GM12878 (cell line): ENCODE measurements around the gene ARMC9. TPM values are rescaled to one million over a fixed set of nuclear protein-coding genes. Genes with fewer than 3 reads are reported as not detected.

Experiments
- ATAC-seq: fragments of 200-7000 bp; cut with Tn5 transposase; 3 replicates; pipeline ENCODE4 v1.9.1; 2020; ENCODE audit warnings: mild to moderate bottlenecking, moderate library complexity
- BruUV-seq: library from RNA; stranded (reverse); fragments of 400-500 nt; replicated peaks from 2 replicates; lab custom pipeline; 2021; lab: Mats Ljungman, UMichigan
- CTCF ChIA-PET: fragments of 300-600 bp; sonication (Branson Sonifier 250); formaldehyde crosslinking; extraction: SDS; loops from one replicate; lab custom pipeline; 2021; ENCODE audit warnings: inconsistent platforms; lab: Yijun Ruan, JAX
- POLR2A ChIA-PET: fragments of 350-600 bp; formaldehyde crosslinking; extraction: SDS; loops from one replicate; lab custom pipeline; 2021; ENCODE audit warnings: inconsistent platforms; lab: Charles Lee
- RAD21 ChIA-PET: fragments of 300-600 bp; sonication (Branson Sonifier 250); formaldehyde crosslinking; loops from one replicate; lab custom pipeline; 2023; ENCODE audit warnings: antibody characterized with exemption; ENCODE audit not compliant: unreplicated experiment; lab: Charles Lee
- SMC1A ChIA-PET: fragments of 300-600 bp; sonication (Branson Sonifier 250); formaldehyde crosslinking; loops from one replicate; lab custom pipeline; 2023; ENCODE audit not compliant: unreplicated experiment, uncharacterized antibody; lab: Charles Lee
- DNase-seq: peaks from one replicate; pipeline ENCODE4 v3.0.0-alpha.2; 2011; ENCODE audit warnings: low read depth, low spot score
- FAIRE-seq: peaks from 3 replicates; lab custom pipeline; 2011; peaks lifted over from hg19 to GRCh38; lab: Jason Lieb, UNC
- H2AFZ ChIP-seq: 2 replicates; pipeline ENCODE4 v1.6.0; 2011; ENCODE audit warnings: low read depth, low read length, control low read depth; ENCODE audit not compliant: control insufficient read depth
- H3K27ac ChIP-seq: 2 replicates; pipeline ENCODE4 v1.5.1; 2011; ENCODE audit warnings: control low read depth; ENCODE audit not compliant: control insufficient read depth, insufficient read depth
- H3K27me3 ChIP-seq, 2 experiments: replicated peaks in 1 of 2; 2 replicates each; pipeline versions ENCODE4 v1.6.0 to v1.6.1; 2011; ENCODE audit warnings: low read length in 1 of 2; ENCODE audit not compliant: control insufficient read depth in 2 of 2, insufficient read depth in 2 of 2
- H3K36me3 ChIP-seq, 2 experiments: 2 replicates each; pipeline ENCODE4 v1.5.1; 2011; ENCODE audit warnings: low read length in 1 of 2; ENCODE audit not compliant: control insufficient read depth in 2 of 2, insufficient read depth in 2 of 2
- H3K4me1 ChIP-seq: 2 replicates; pipeline ENCODE4 v1.6.1; 2011; ENCODE audit warnings: mild to moderate bottlenecking, low read length, moderate library complexity, mixed read lengths; ENCODE audit not compliant: control insufficient read depth, insufficient read depth
- H3K4me2 ChIP-seq: 2 replicates; pipeline ENCODE4 v1.6.0; 2011; ENCODE audit warnings: control low read depth; ENCODE audit not compliant: control insufficient read depth, insufficient read depth
- H3K4me3 ChIP-seq: fragments of 200-600 bp; sonication (generic); 2 replicates; pipeline ENCODE4 v1.5.1; 2016
- H3K79me2 ChIP-seq: 2 replicates; pipeline ENCODE4 v1.6.0; 2011; ENCODE audit warnings: low read length; ENCODE audit not compliant: control insufficient read depth, insufficient read depth
- H3K9ac ChIP-seq: 2 replicates; pipeline ENCODE4 v1.8.0; 2011; ENCODE audit warnings: low read length, control low read depth, mixed read lengths; ENCODE audit not compliant: control insufficient read depth, insufficient read depth
- H3K9me3 ChIP-seq: replicated peaks from 3 replicates; pipeline ENCODE4 v1.5.1; 2011; ENCODE audit warnings: mild to moderate bottlenecking, low read length; ENCODE audit not compliant: control insufficient read depth, insufficient read depth
- H4K20me1 ChIP-seq: 2 replicates; pipeline ENCODE4 v1.6.0; 2011; ENCODE audit not compliant: control insufficient read depth, insufficient read depth
- EED ChIP-seq: sonication (generic); IDR thresholded peaks from 2 replicates; pipeline ENCODE4 v1.6.1; 2016; ENCODE audit warnings: antibody characterized with exemption, low read depth
- NFYB ChIP-seq: IDR thresholded peaks from 2 replicates; pipeline ENCODE4 v1.6.1; 2011; ENCODE audit warnings: low read depth, mild to moderate bottlenecking, low read length, improper control_type of control experiment, moderate library complexity; ENCODE audit not compliant: insufficient read depth
- YBX1 ChIP-seq: fragments of 450-650 bp; IDR thresholded peaks from 2 replicates; pipeline ENCODE4 v1.6.1; 2016; ENCODE audit warnings: antibody characterized with exemption
- ZNF207 ChIP-seq: fragments of 450-650 bp; IDR thresholded peaks from 2 replicates; pipeline ENCODE4 v1.6.1; 2014; ENCODE audit warnings: antibody characterized with exemption, mild to moderate bottlenecking, borderline replicate concordance
- ZNF217 ChIP-seq: fragments of 450-650 bp; IDR thresholded peaks from 2 replicates; pipeline ENCODE4 v1.6.1; 2017; ENCODE audit warnings: antibody characterized with exemption, mild to moderate bottlenecking
- WGBS: methylation state at CpG from one replicate; pipeline ENCODE4 v1.1.6; 2016; ENCODE audit warnings: low lambda C conversion rate; ENCODE audit not compliant: insufficient replicate concordance, insufficient coverage; ENCODE audit errors: missing lambda C conversion rate; 5-methylcytosine and 5-hydroxymethylcytosine counted together
- in situ Hi-C: fragments of 300-500 bp; cut with MboI; formaldehyde crosslinking; loops from 9 replicates; pipeline ENCODE4 v1.14.3; 2018; ENCODE audit warnings: mixed read lengths
- intact Hi-C: fragments of 100-400 bp; cut with micrococcal nuclease; formaldehyde crosslinking; loops from one replicate; pipeline ENCODE4 v1.14.2; 2022; ENCODE audit not compliant: unreplicated experiment
- polyA plus RNA-seq, 11 experiments: library from polyadenylated mRNA; depleted of rRNA in 4 of 11; unstranded in 6 of 11; stranded (reverse) in 5 of 11; fragments of >200 nt; fragmentation: Nextera tagmentation in 4 of 11; fragmentation: Illumina TruSeq in 1 of 11; extraction: Ambion mirVana in 4 of 11; extraction: Trizol in 1 of 11; gene quantifications; 1 replicate in 1 of 11; 2 replicates in 10 of 11; pipeline versions ENCODE4 v1.2.1 to v1.2.3, GENCODE V29; 2011 to 2016; ENCODE audit warnings: inconsistent platforms in 2 of 11, missing spikeins in 2 of 11, low read depth in 1 of 11
- total RNA-seq, 4 experiments: library from RNA; depleted of rRNA in 3 of 4; stranded (reverse); fragments of >200 nt in 3 of 4; fragmentation: Illumina TruSeq in 1 of 4; extraction: Trizol in 1 of 4; gene quantifications; 2 replicates each; pipeline versions ENCODE4 v1.2.1 to v1.2.3, GENCODE V29; 2013 to 2021
- TF ChIP-seq, protein P1 (sequence below): fragments of 450-650 bp; formaldehyde crosslinking; IDR thresholded peaks from 2 replicates; pipeline ENCODE4 v1.4.0; 2020; ENCODE audit warnings: mild to moderate bottlenecking, moderate library complexity
- TF ChIP-seq, protein P2 (sequence below): fragments of 450-650 bp; conservative IDR thresholded peaks from 2 replicates; pipeline ENCODE4 v1.6.1; 2017; ENCODE audit warnings: mild to moderate bottlenecking, moderate library complexity

The ARMC9 gene
- total and polyA plus RNA-seq, 10 of the 15 experiments (the other 5 are each of a cell fraction or from before 2014, with no cell fraction given) = 3.8 to 21.8 (median 10.4) TPM

DNA sequence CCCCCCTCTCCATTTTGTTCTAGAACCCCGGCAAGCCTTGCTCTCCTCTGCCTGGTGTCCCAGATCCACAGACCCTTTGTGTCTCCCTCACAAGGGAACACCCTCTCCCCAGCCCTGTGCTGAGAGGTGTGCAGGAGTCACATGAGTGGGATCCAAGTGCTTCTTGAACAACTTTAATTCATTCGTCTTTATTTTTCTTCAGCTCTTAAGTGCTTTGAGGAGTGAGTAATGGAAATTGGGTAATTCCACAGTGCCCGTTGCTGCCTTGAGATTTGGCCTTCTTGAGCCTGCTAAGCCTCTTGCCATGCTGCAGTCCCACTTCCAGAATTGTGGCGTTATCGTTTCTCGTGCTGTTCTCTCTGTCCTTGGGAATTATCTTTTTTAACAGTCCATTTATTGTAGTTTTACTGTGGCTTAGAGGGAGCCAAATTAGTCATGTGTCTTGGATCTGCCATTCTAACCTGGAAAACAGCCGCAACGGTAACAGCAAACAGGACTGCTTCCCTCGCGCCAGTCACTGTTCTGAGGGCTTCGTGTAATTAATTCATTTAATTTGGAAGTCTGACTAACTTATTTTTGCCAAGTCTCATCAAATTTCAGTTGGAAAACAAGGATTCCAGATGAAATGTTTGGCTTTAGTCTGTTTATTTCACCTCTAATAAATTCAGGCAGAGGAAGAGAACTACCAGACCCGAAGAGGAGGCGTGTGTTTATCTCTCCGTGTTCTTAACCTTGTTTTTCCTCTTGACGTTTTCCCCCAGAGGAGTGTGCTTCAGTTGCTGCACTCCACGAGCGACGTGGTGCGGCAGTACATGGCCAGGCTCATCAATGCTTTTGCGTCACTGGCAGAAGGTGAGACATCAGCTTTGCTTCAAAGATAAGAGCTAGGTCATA, 72.0 kb downstream of the ARMC9 start:
- ChIA-PET CTCF (no interaction called here), SMC1A (interaction anchor here (0.8 to 1.7 kb wide), 3 partner anchors 8 to 163 kb away, joined by 3 to 4 read pairs (median 3); no protein-coding TSS in a partner anchor), POLR2A (interaction anchor here (0.5 kb wide), 1 partner anchor 18 kb away, joined by 3 read pairs; no protein-coding TSS in a partner anchor), RAD21 (no interaction called here)
- no TSS peak for BruUV-seq
- WGBS = 93% methylated on average over 20 of the region's 20 CpGs
- DNase-seq (no peak), ATAC-seq (no peak), FAIRE-seq (no peak)
- Histone ChIP-seq H3K9ac (no peak overlapping the region), H3K4me3 (no peak overlapping the region), H3K79me2 (no peaks in the 10 kb centered on the region), H4K20me1 (no peaks in the 10 kb centered on the region), H3K27me3 (no peaks in the 10 kb centered on the region), H3K36me3 (0 out of 4 replicates have a peak, but pooled peaks cover 0 to 2% of the 10 kb centered on the region in 2 experiments), H3K4me1 (no peaks in the 10 kb centered on the region), H3K27ac (no peak overlapping the region), H2AFZ (no peak overlapping the region), H3K4me2 (no peak overlapping the region), H3K9me3 (no peaks in the 10 kb centered on the region)
- intact Hi-C loops = no loop called here
- in situ Hi-C loops = no loop called here
- TF ChIP-seq EED (no peak), ZNF217 (no peak), NFYB (no peak), ZNF207 (no peak), YBX1 (no peak)
- TF ChIP-seq, protein P1, sequence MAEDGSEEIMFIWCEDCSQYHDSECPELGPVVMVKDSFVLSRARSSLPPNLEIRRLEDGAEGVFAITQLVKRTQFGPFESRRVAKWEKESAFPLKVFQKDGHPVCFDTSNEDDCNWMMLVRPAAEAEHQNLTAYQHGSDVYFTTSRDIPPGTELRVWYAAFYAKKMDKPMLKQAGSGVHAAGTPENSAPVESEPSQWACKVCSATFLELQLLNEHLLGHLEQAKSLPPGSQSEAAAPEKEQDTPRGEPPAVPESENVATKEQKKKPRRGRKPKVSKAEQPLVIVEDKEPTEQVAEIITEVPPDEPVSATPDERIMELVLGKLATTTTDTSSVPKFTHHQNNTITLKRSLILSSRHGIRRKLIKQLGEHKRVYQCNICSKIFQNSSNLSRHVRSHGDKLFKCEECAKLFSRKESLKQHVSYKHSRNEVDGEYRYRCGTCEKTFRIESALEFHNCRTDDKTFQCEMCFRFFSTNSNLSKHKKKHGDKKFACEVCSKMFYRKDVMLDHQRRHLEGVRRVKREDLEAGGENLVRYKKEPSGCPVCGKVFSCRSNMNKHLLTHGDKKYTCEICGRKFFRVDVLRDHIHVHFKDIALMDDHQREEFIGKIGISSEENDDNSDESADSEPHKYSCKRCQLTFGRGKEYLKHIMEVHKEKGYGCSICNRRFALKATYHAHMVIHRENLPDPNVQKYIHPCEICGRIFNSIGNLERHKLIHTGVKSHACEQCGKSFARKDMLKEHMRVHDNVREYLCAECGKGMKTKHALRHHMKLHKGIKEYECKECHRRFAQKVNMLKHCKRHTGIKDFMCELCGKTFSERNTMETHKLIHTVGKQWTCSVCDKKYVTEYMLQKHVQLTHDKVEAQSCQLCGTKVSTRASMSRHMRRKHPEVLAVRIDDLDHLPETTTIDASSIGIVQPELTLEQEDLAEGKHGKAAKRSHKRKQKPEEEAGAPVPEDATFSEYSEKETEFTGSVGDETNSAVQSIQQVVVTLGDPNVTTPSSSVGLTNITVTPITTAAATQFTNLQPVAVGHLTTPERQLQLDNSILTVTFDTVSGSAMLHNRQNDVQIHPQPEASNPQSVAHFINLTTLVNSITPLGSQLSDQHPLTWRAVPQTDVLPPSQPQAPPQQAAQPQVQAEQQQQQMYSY = no peak
- TF ChIP-seq, protein P2, sequence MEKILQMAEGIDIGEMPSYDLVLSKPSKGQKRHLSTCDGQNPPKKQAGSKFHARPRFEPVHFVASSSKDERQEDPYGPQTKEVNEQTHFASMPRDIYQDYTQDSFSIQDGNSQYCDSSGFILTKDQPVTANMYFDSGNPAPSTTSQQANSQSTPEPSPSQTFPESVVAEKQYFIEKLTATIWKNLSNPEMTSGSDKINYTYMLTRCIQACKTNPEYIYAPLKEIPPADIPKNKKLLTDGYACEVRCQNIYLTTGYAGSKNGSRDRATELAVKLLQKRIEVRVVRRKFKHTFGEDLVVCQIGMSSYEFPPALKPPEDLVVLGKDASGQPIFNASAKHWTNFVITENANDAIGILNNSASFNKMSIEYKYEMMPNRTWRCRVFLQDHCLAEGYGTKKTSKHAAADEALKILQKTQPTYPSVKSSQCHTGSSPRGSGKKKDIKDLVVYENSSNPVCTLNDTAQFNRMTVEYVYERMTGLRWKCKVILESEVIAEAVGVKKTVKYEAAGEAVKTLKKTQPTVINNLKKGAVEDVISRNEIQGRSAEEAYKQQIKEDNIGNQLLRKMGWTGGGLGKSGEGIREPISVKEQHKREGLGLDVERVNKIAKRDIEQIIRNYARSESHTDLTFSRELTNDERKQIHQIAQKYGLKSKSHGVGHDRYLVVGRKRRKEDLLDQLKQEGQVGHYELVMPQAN = no peak
